Measurements from ENCODE around the gene MDM2.

MDM2 gene

GRCh38 chr12:68884251-68884650 lies 76.3 kb downstream of the MDM2 start:
- Histone ChIP-seq H3K79me2 (ENCODE audit: control insufficient read depth, low read length) (peaks cover 43% of the 10 kb centered on the region), H3K4me1 (ENCODE audit: control insufficient read depth, low read length) (peaks cover 99% of the 10 kb centered on the region), H3K9me3 (ENCODE audit: control insufficient read depth, insufficient read depth, low read length) (no peaks in the 10 kb centered on the region), H3K27me3 (ENCODE audit: control insufficient read depth, low read length) (no peaks in the 10 kb centered on the region), H4K20me1 (ENCODE audit: control insufficient read depth, insufficient read depth, low read depth, low read length) (no peaks in the 10 kb centered on the region), H3F3A (ENCODE audit: control insufficient read depth, insufficient read depth) (peaks cover 30% of the 10 kb centered on the region), H3K27ac (ENCODE audit: low read depth, low read length) (peak overlapping the region; percentile 98), H3K36me3 (ENCODE audit: control insufficient read depth, low read length) (peaks cover 29% of the 10 kb centered on the region), H3K4me2 (ENCODE audit: low read length) (peak overlapping the region; percentile 85), H3K4me3 (ENCODE audit: low read length) (peak overlapping the region; percentile 5; the same call in 1 of the 2 replicates), H3K9me2 (replicated peaks; ENCODE audit: control insufficient read depth, low read length) (no peaks in the 10 kb centered on the region)
- TF ChIP-seq EZH2phosphoT487 (IDR thresholded peaks at IDR 0.05; ENCODE audit: borderline replicate concordance, low read length) (no peak), CTCF (IDR thresholded peaks at IDR 0.05; ENCODE audit: low read depth, low read length, poor library complexity, severe bottlenecking) (no peak)

GRCh38 chr12:68885381-68885780 lies 77.4 kb downstream of the MDM2 start:
- Histone ChIP-seq H3K36me3 (ENCODE audit: control insufficient read depth, low read length) (peaks cover 23% of the 10 kb centered on the region), H3K4me1 (ENCODE audit: control insufficient read depth, low read length) (peaks cover 100% of the 10 kb centered on the region), H3K27me3 (ENCODE audit: control insufficient read depth, low read length) (no peaks in the 10 kb centered on the region), H3K4me3 (ENCODE audit: low read length) (peak overlapping the region; percentile 48), H3K79me2 (ENCODE audit: control insufficient read depth, low read length) (peaks cover 44% of the 10 kb centered on the region), H3F3A (ENCODE audit: control insufficient read depth, insufficient read depth) (peaks cover 35% of the 10 kb centered on the region), H3K9me3 (ENCODE audit: control insufficient read depth, insufficient read depth, low read length) (no peaks in the 10 kb centered on the region), H4K20me1 (ENCODE audit: control insufficient read depth, insufficient read depth, low read depth, low read length) (no peaks in the 10 kb centered on the region), H3K4me2 (ENCODE audit: low read length) (peak overlapping the region; percentile 85), H3K27ac (ENCODE audit: low read depth, low read length) (peak overlapping the region; percentile 98), H3K9me2 (replicated peaks; ENCODE audit: control insufficient read depth, low read length) (no peaks in the 10 kb centered on the region)
- TF ChIP-seq CTCF (IDR thresholded peaks at IDR 0.05; ENCODE audit: low read depth, low read length, poor library complexity, severe bottlenecking) (no peak), EZH2phosphoT487 (IDR thresholded peaks at IDR 0.05; ENCODE audit: borderline replicate concordance, low read length) (no peak)

- Histone ChIP-seq H3K4me3 (ENCODE audit: low read length) (peak overlapping the region; percentile 14; the same call in 1 of the 2 replicates), H4K20me1 (ENCODE audit: control insufficient read depth, insufficient read depth, low read depth, low read length) (no peaks in the 10 kb centered on the region), H3K4me1 (ENCODE audit: control insufficient read depth, low read length) (peaks cover 100% of the 10 kb centered on the region)
Measured at GRCh38 chr12:68886636-68887572, 78.9 kb downstream of the MDM2 start.

More at GRCh38 chr12:68886636-68887572, 78.9 kb downstream of the MDM2 start:
- H3K9me2 ChIP-seq (replicated peaks; ENCODE audit: control insufficient read depth, low read length): no peaks in the 10 kb centered on the region
- peaks cover 21% of the 10 kb centered on the region for H3K36me3 ChIP-seq (ENCODE audit: control insufficient read depth, low read length)
- no peaks in the 10 kb centered on the region for H3K9me3 ChIP-seq (ENCODE audit: control insufficient read depth, insufficient read depth, low read length)
- H3K79me2 ChIP-seq (ENCODE audit: control insufficient read depth, low read length): peaks cover 55% of the 10 kb centered on the region
- peaks cover 38% of the 10 kb centered on the region for H3F3A ChIP-seq (ENCODE audit: control insufficient read depth, insufficient read depth)
- H3K4me2 ChIP-seq (ENCODE audit: low read length): peak overlapping the region; percentile 62
- no peak for TF ChIP-seq CTCF (IDR thresholded peaks at IDR 0.05; ENCODE audit: low read depth, low read length, poor library complexity, severe bottlenecking)
- no peak for TF ChIP-seq EZH2phosphoT487 (IDR thresholded peaks at IDR 0.05; ENCODE audit: borderline replicate concordance, low read length)
- peak overlapping the region; percentile 87 for H3K27ac ChIP-seq (ENCODE audit: low read depth, low read length)
- no peaks in the 10 kb centered on the region for H3K27me3 ChIP-seq (ENCODE audit: control insufficient read depth, low read length)
